GM12878 (cell line): Measurements from ENCODE around the gene SIGLEC11. TPM values are rescaled to one million over a fixed set of nuclear protein-coding genes. Genes with fewer than 3 reads are reported as not detected.
"Not testable (repeated sequence)": the region's sequence is repeated elsewhere in the genome, so short reads cannot be mapped to it uniquely, and the experiment has no call there.

Experiments used
- ATAC-seq: fragments of 200-7000 bp; cut with Tn5 transposase; 3 replicates; pipeline ENCODE4 v1.9.1; 2020; ENCODE audit warnings: mild to moderate bottlenecking, moderate library complexity
- BruUV-seq: library from RNA; stranded (reverse); fragments of 400-500 nt; replicated peaks from 2 replicates; lab custom pipeline; 2021; lab: Mats Ljungman, UMichigan
- CTCF ChIA-PET: fragments of 300-600 bp; sonication (Branson Sonifier 250); formaldehyde crosslinking; extraction: SDS; loops from one replicate; lab custom pipeline; 2021; ENCODE audit warnings: inconsistent platforms; lab: Yijun Ruan, JAX
- POLR2A ChIA-PET: fragments of 350-600 bp; formaldehyde crosslinking; extraction: SDS; loops from one replicate; lab custom pipeline; 2021; ENCODE audit warnings: inconsistent platforms; lab: Charles Lee
- RAD21 ChIA-PET: fragments of 300-600 bp; sonication (Branson Sonifier 250); formaldehyde crosslinking; loops from one replicate; lab custom pipeline; 2023; ENCODE audit warnings: antibody characterized with exemption; ENCODE audit not compliant: unreplicated experiment; lab: Charles Lee
- SMC1A ChIA-PET: fragments of 300-600 bp; sonication (Branson Sonifier 250); formaldehyde crosslinking; loops from one replicate; lab custom pipeline; 2023; ENCODE audit not compliant: unreplicated experiment, uncharacterized antibody; lab: Charles Lee
- DNase-seq: peaks from one replicate; pipeline ENCODE4 v3.0.0-alpha.2; 2011; ENCODE audit warnings: low read depth, low spot score
- FAIRE-seq: peaks from 3 replicates; lab custom pipeline; 2011; peaks lifted over from hg19 to GRCh38; lab: Jason Lieb, UNC
- H2AFZ ChIP-seq: 2 replicates; pipeline ENCODE4 v1.6.0; 2011; ENCODE audit warnings: low read depth, low read length, control low read depth; ENCODE audit not compliant: control insufficient read depth
- H3K27ac ChIP-seq: 2 replicates; pipeline ENCODE4 v1.5.1; 2011; ENCODE audit warnings: control low read depth; ENCODE audit not compliant: control insufficient read depth, insufficient read depth
- H3K27me3 ChIP-seq, 2 experiments: replicated peaks in 1 of 2; 2 replicates each; pipeline versions ENCODE4 v1.6.0 to v1.6.1; 2011; ENCODE audit warnings: low read length in 1 of 2; ENCODE audit not compliant: control insufficient read depth in 2 of 2, insufficient read depth in 2 of 2
- H3K36me3 ChIP-seq, 2 experiments: 2 replicates each; pipeline ENCODE4 v1.5.1; 2011; ENCODE audit warnings: low read length in 1 of 2; ENCODE audit not compliant: control insufficient read depth in 2 of 2, insufficient read depth in 2 of 2
- H3K4me1 ChIP-seq: 2 replicates; pipeline ENCODE4 v1.6.1; 2011; ENCODE audit warnings: mild to moderate bottlenecking, low read length, moderate library complexity, mixed read lengths; ENCODE audit not compliant: control insufficient read depth, insufficient read depth
- H3K4me2 ChIP-seq: 2 replicates; pipeline ENCODE4 v1.6.0; 2011; ENCODE audit warnings: control low read depth; ENCODE audit not compliant: control insufficient read depth, insufficient read depth
- H3K4me3 ChIP-seq: fragments of 200-600 bp; sonication (generic); 2 replicates; pipeline ENCODE4 v1.5.1; 2016
- H3K79me2 ChIP-seq: 2 replicates; pipeline ENCODE4 v1.6.0; 2011; ENCODE audit warnings: low read length; ENCODE audit not compliant: control insufficient read depth, insufficient read depth
- H3K9ac ChIP-seq: 2 replicates; pipeline ENCODE4 v1.8.0; 2011; ENCODE audit warnings: low read length, control low read depth, mixed read lengths; ENCODE audit not compliant: control insufficient read depth, insufficient read depth
- H3K9me3 ChIP-seq: replicated peaks from 3 replicates; pipeline ENCODE4 v1.5.1; 2011; ENCODE audit warnings: mild to moderate bottlenecking, low read length; ENCODE audit not compliant: control insufficient read depth, insufficient read depth
- H4K20me1 ChIP-seq: 2 replicates; pipeline ENCODE4 v1.6.0; 2011; ENCODE audit not compliant: control insufficient read depth, insufficient read depth
- WGBS: methylation state at CpG from one replicate; pipeline ENCODE4 v1.1.6; 2016; ENCODE audit warnings: low lambda C conversion rate; ENCODE audit not compliant: insufficient replicate concordance, insufficient coverage; ENCODE audit errors: missing lambda C conversion rate; 5-methylcytosine and 5-hydroxymethylcytosine counted together
- in situ Hi-C: fragments of 300-500 bp; cut with MboI; formaldehyde crosslinking; loops from 9 replicates; pipeline ENCODE4 v1.14.3; 2018; ENCODE audit warnings: mixed read lengths
- intact Hi-C: fragments of 100-400 bp; cut with micrococcal nuclease; formaldehyde crosslinking; loops from one replicate; pipeline ENCODE4 v1.14.2; 2022; ENCODE audit not compliant: unreplicated experiment
- polyA plus RNA-seq, 11 experiments: library from polyadenylated mRNA; depleted of rRNA in 4 of 11; unstranded in 6 of 11; stranded (reverse) in 5 of 11; fragments of >200 nt; fragmentation: Nextera tagmentation in 4 of 11; fragmentation: Illumina TruSeq in 1 of 11; extraction: Ambion mirVana in 4 of 11; extraction: Trizol in 1 of 11; gene quantifications; 1 replicate in 1 of 11; 2 replicates in 10 of 11; pipeline versions ENCODE4 v1.2.1 to v1.2.3, GENCODE V29; 2011 to 2016; ENCODE audit warnings: inconsistent platforms in 2 of 11, missing spikeins in 2 of 11, low read depth in 1 of 11
- total RNA-seq, 4 experiments: library from RNA; depleted of rRNA in 3 of 4; stranded (reverse); fragments of >200 nt in 3 of 4; fragmentation: Illumina TruSeq in 1 of 4; extraction: Trizol in 1 of 4; gene quantifications; 2 replicates each; pipeline versions ENCODE4 v1.2.1 to v1.2.3, GENCODE V29; 2013 to 2021

Gene SIGLEC11
- total and polyA plus RNA-seq, 10 of the 15 experiments (the other 5 are each of a cell fraction or from before 2014, with no cell fraction given) = not detected

DNA sequence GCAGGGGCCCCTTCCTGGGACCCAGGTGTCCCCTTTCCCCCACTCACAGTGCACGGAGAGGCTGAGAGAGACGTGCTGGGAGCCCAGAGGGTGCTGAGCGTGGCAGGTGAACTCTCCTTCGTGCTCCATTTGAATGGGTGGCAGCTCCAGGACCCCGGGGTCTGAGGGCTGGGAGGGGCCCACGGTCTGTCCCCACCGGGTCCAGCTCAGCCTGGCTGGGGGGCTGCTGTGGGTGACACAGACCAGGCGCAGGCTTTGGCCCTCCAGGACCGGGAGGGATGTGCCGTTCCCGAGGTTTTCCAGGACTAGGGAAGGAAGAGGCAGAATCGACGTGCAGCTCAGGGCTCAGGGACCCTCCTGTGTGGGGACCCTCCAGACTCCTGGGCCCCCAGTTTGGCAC lies 2.4 kb downstream of the SIGLEC11 start:
- RAD21 ChIA-PET, H2AFZ ChIP-seq, CTCF ChIA-PET, ATAC-seq, H3K36me3 ChIP-seq, H3K9ac ChIP-seq, H3K9me3 ChIP-seq, H4K20me1 ChIP-seq, H3K27me3 ChIP-seq, H3K79me2 ChIP-seq, H3K4me1 ChIP-seq, FAIRE-seq, H3K4me3 ChIP-seq, intact Hi-C loops, in situ Hi-C loops, POLR2A ChIA-PET, BruUV-seq, H3K4me2 ChIP-seq, DNase-seq, H3K27ac ChIP-seq: not testable (repeated sequence)
- SMC1A ChIA-PET = interaction anchor here (1.4 kb wide), 1 partner anchor 20 kb away, joined by 5 read pairs; no protein-coding TSS in a partner anchor
- 8% methylated on average over 13 of the region's 13 CpGs for WGBS

- H3K4me3 ChIP-seq, RAD21 ChIA-PET, BruUV-seq, in situ Hi-C loops, H3K4me2 ChIP-seq, intact Hi-C loops, H3K9ac ChIP-seq, CTCF ChIA-PET, FAIRE-seq, ATAC-seq, H3K36me3 ChIP-seq, H3K27me3 ChIP-seq, POLR2A ChIA-PET, H4K20me1 ChIP-seq, H3K27ac ChIP-seq, H2AFZ ChIP-seq, H3K79me2 ChIP-seq, H3K9me3 ChIP-seq, DNase-seq: not testable (repeated sequence)
- peaks cover 13% of the 10 kb centered on the region for H3K4me1 ChIP-seq
- SMC1A ChIA-PET = interaction anchor here (0.6 to 1.4 kb wide), 2 partner anchors 19 to 118 kb away, joined by 3 to 5 read pairs; no protein-coding TSS in a partner anchor
- WGBS = 32% methylated on average over 9 of the region's 9 CpGs
Measured at GRCh38 chr19:49958144-49958543, 2.8 kb downstream of the SIGLEC11 start.
